Measurements from ENCODE around the gene NDUFS1.
A peak's percentile ranks its signal among the peaks of the same experiment; 100 is the strongest.
"Not testable (repeated sequence)": the region's sequence is repeated elsewhere in the genome, so short reads cannot be mapped to it uniquely, and the experiment has no call there.

Gene NDUFS1

GRCh38 chr2:206160807-206161179 lies 1.5 kb upstream of the NDUFS1 start:
- no peak for DNase-seq

- no peak for DNase-seq
Measured at GRCh38 chr2:206160125-206160806, 1.0 kb upstream of the NDUFS1 start.

- DNase-seq = no peak
Measured at GRCh38 chr2:206158563-206159345, 490 bp downstream of the NDUFS1 start.

- DNase-seq = not testable (repeated sequence)
Measured at GRCh38 chr2:206157014-206157413, 2.2 kb downstream of the NDUFS1 start.

GRCh38 chr2:206154197-206154596 lies 5.0 kb downstream of the NDUFS1 start:
- DNase-seq = peak; percentile 36

GRCh38 chr2:206150631-206151030 lies 8.6 kb downstream of the NDUFS1 start:
- DNase-seq = no peak

- DNase-seq = no peak
Measured at GRCh38 chr2:206150168-206150567, 9.1 kb downstream of the NDUFS1 start.

GRCh38 chr2:206149330-206149729 lies 9.9 kb downstream of the NDUFS1 start:
- no peak for DNase-seq

- no peak for DNase-seq
Measured at GRCh38 chr2:206145665-206146064, 13.6 kb downstream of the NDUFS1 start.

- DNase-seq = no peak
Measured at GRCh38 chr2:206144383-206144782, 14.9 kb downstream of the NDUFS1 start.

GRCh38 chr2:206143451-206143850 lies 15.8 kb downstream of the NDUFS1 start:
- DNase-seq = no peak

GRCh38 chr2:206127656-206128055 lies 31.6 kb downstream of the NDUFS1 start:
- DNase-seq = no peak

- DNase-seq = no peak
Measured at GRCh38 chr2:206125901-206126300, 33.3 kb downstream of the NDUFS1 start.

- not testable (repeated sequence) for DNase-seq
Measured at GRCh38 chr2:206122569-206122968, 36.7 kb downstream of the NDUFS1 start.

- no peak for DNase-seq
Measured at GRCh38 chr2:206116278-206116677, 43.0 kb downstream of the NDUFS1 start.

GRCh38 chr2:206115026-206115578 lies 44.1 kb downstream of the NDUFS1 start:
- no peak for DNase-seq

GRCh38 chr2:206112846-206113547 lies 46.2 kb downstream of the NDUFS1 start:
- DNase-seq = no peak

GRCh38 chr2:206112108-206112507 lies 47.1 kb downstream of the NDUFS1 start:
- no peak for DNase-seq

- DNase-seq = no peak
Measured at GRCh38 chr2:206108713-206109112, 50.5 kb downstream of the NDUFS1 start.

GRCh38 chr2:206105541-206105940 lies 53.7 kb downstream of the NDUFS1 start:
- DNase-seq = no peak

- DNase-seq = no peak
Measured at GRCh38 chr2:206105038-206105437, 54.2 kb downstream of the NDUFS1 start.

GRCh38 chr2:206098872-206099271 lies 60.4 kb downstream of the NDUFS1 start:
- DNase-seq = not testable (repeated sequence)

- DNase-seq = no peak
Measured at GRCh38 chr2:206098471-206098870, 60.8 kb downstream of the NDUFS1 start.

GRCh38 chr2:206096876-206097275 lies 62.4 kb downstream of the NDUFS1 start:
- DNase-seq = no peak

Measured in NCI-H2107 (cell line).